Thyroid gland (tissue), 4 donors: Measurements from ENCODE around the gene MTHFR. TPM values are rescaled to one million over a fixed set of nuclear protein-coding genes. Genes with fewer than 3 reads are reported as not detected.

Experiments
- DNase-seq, 2 donors: peaks; one replicate each; pipeline ENCODE4 v3.0.0-alpha.2; 2019
- H3K27ac ChIP-seq, 3 donors: fragments of 200-600 bp; sonication (generic); 1 replicate in 2 of 3; 2 replicates in 1 of 3; pipeline ENCODE4 v1.5.1; 2016 to 2019; ENCODE audit warnings: mild to moderate bottlenecking in 1 of 3, moderate library complexity in 1 of 3
- H3K27me3 ChIP-seq: fragments of 200-600 bp; sonication (generic); one replicate; pipeline ENCODE4 v1.5.1; 2019
- H3K36me3 ChIP-seq, 2 donors: fragments of 200-600 bp; sonication (generic); one replicate each; pipeline ENCODE4 v1.5.1; 2016 to 2019
- H3K4me1 ChIP-seq, 2 donors: fragments of 200-600 bp; sonication (generic); one replicate each; pipeline ENCODE4 v1.5.1; 2017 to 2019
- H3K4me3 ChIP-seq, 3 donors: fragments of 200-600 bp; sonication (generic); replicated peaks in 1 of 3; 1 replicate in 2 of 3; 2 replicates in 1 of 3; pipeline ENCODE4 v1.5.1; 2016; ENCODE audit warnings: mild to moderate bottlenecking in 1 of 3
- H3K9me3 ChIP-seq: fragments of 200-600 bp; sonication (generic); one replicate; pipeline ENCODE4 v1.5.1; 2017
- POLR2A ChIP-seq, 2 donors: fragments of 450-650 bp; IDR thresholded peaks; one replicate each; pipeline ENCODE4 v1.6.1; 2017; ENCODE audit warnings: antibody characterized with exemption in 2 of 2, mild to moderate bottlenecking in 2 of 2, moderate library complexity in 1 of 2
- WGBS, 2 donors: methylation state at CpG; one replicate each; pipeline ENCODE4 v1.1.5; 2017; 5-methylcytosine and 5-hydroxymethylcytosine counted together
- intact Hi-C: fragments of 100-400 bp; cut with DNase I; formaldehyde crosslinking; loops from one replicate; pipeline ENCODE4 v1.15.1; 2023
- total RNA-seq, 4 donors: library from RNA; depleted of rRNA; stranded (reverse); fragments of >200 nt; gene quantifications; one replicate each; pipeline ENCODE4 v1.2.3, GENCODE V29; 2016
- TF ChIP-seq, protein P1 (sequence below), 6 experiments: fragments of 200-600 bp in 3 of 6; fragments of 450-650 bp in 3 of 6; sonication (generic) in 3 of 6; IDR thresholded peaks; one replicate each; pipeline ENCODE4 v1.5.1; 2016 to 2019; ENCODE audit warnings: antibody characterized with exemption in 6 of 6, mild to moderate bottlenecking in 2 of 6, inconsistent platforms in 1 of 6, moderate library complexity in 1 of 6

Gene MTHFR
- total RNA-seq, 4 donors from 2014 or later: 52.8 to 96.9 (median 65.6) TPM

GRCh38 chr1:11836955-11837766 is 31.4 kb upstream of the MTHFR start:
- DNase-seq: no peak

DNA sequence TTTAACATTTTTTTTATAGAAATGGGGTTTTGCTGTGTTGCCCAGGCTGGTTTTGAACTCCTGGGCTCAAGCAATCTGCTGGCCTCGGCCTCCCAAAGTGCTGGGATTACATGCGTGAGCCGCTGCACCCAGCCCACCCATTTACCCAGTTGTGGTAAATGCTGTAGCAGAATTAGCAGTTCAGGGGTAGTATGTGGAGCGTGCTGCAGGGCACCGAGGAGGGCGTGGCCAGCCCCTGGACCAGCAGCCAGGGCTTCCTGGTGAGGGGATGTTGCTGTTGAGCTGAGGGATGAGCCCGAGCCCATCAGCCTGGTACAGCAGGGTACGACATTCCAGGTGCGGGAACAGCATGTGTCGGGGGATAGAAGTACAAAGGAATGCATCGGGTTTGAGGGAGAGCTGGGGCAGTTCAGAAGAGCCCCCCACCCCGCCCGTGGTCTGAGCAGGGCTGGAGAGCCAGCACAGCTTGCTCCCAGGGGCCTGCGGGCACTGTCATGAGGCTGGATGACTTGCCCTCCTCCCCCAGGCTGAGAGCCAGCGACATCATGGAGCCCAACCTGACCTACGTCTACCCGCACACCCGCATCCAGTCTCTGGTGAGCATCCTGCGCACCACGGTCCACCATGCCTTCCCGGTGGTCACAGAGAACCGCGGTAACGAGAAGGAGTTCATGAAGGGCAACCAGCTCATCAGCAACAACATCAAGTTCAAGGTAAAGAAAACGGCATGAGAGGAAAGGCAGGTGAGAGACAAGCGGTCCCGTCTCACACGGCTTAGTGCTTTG is 29.9 kb upstream of the MTHFR start:
- WGBS, 2 donors: 95 to 96% methylated on average over 28 of the region's 28 CpGs
- TF ChIP-seq POLR2A (IDR thresholded peaks at IDR 0.05): no peak
- TF ChIP-seq, protein P1, sequence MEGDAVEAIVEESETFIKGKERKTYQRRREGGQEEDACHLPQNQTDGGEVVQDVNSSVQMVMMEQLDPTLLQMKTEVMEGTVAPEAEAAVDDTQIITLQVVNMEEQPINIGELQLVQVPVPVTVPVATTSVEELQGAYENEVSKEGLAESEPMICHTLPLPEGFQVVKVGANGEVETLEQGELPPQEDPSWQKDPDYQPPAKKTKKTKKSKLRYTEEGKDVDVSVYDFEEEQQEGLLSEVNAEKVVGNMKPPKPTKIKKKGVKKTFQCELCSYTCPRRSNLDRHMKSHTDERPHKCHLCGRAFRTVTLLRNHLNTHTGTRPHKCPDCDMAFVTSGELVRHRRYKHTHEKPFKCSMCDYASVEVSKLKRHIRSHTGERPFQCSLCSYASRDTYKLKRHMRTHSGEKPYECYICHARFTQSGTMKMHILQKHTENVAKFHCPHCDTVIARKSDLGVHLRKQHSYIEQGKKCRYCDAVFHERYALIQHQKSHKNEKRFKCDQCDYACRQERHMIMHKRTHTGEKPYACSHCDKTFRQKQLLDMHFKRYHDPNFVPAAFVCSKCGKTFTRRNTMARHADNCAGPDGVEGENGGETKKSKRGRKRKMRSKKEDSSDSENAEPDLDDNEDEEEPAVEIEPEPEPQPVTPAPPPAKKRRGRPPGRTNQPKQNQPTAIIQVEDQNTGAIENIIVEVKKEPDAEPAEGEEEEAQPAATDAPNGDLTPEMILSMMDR (IDR thresholded peaks at IDR 0.05): no peak
- no peaks in the 10 kb centered on the region for H3K27me3 ChIP-seq
- no peak overlapping the region for H3K27ac ChIP-seq
- DNase-seq: no peak
- intact Hi-C loops: loop anchor here (5.0 kb wide), 1 partner anchor 57 kb away; no protein-coding TSS in a partner anchor
- H3K4me1 ChIP-seq: no peaks in the 10 kb centered on the region
- peaks cover 66 to 81% of the 10 kb centered on the region in 2 donors for H3K36me3 ChIP-seq
- H3K9me3 ChIP-seq: no peaks in the 10 kb centered on the region
- no peak overlapping the region for H3K4me3 ChIP-seq

More at GRCh38 chr1:11836955-11837766, 31.4 kb upstream of the MTHFR start:
- TF ChIP-seq, protein P1 (IDR thresholded peaks at IDR 0.05): no peak
- no peak for TF ChIP-seq POLR2A (IDR thresholded peaks at IDR 0.05)
- H3K4me3 ChIP-seq: no peak overlapping the region
- peaks cover 79 to 88% of the 10 kb centered on the region in 2 donors for H3K36me3 ChIP-seq
- H3K4me1 ChIP-seq: no peaks in the 10 kb centered on the region
- H3K27ac ChIP-seq: no peak overlapping the region
- intact Hi-C loops: loop anchor here (5.0 kb wide), 1 partner anchor 55 kb away; no protein-coding TSS in a partner anchor
- H3K9me3 ChIP-seq: no peaks in the 10 kb centered on the region
- H3K27me3 ChIP-seq: no peaks in the 10 kb centered on the region
- WGBS, 2 donors: 89 to 90% methylated on average over 33 to 35 of the region's 36 CpGs

- Histone ChIP-seq H3K4me1 (no peaks in the 10 kb centered on the region), H3K36me3 (peaks cover 54 to 81% of the 10 kb centered on the region in 2 donors), H3K27me3 (no peaks in the 10 kb centered on the region), H3K4me3 (no peak overlapping the region), H3K9me3 (no peaks in the 10 kb centered on the region), H3K27ac (no peak overlapping the region)
- TF ChIP-seq POLR2A (IDR thresholded peaks at IDR 0.05): no peak
- TF ChIP-seq, protein P1 (IDR thresholded peaks at IDR 0.05): no peak
- intact Hi-C loops: no loop called here
- DNase-seq: no peak
- 95 to 96% methylated on average over 13 of the region's 13 CpGs for WGBS, 2 donors
These were observed 28.1 kb upstream of the MTHFR start for GRCh38 chr1:11833900-11834299.

- H3K36me3 ChIP-seq: peaks cover 58 to 84% of the 10 kb centered on the region in 2 donors
- 96 to 98% methylated on average over 8 of the region's 8 CpGs for WGBS, 2 donors
- no peaks in the 10 kb centered on the region for H3K9me3 ChIP-seq
- no peaks in the 10 kb centered on the region for H3K4me1 ChIP-seq
- H3K4me3 ChIP-seq: no peak overlapping the region
- intact Hi-C loops: no loop called here
- no peak overlapping the region for H3K27ac ChIP-seq
- TF ChIP-seq POLR2A (IDR thresholded peaks at IDR 0.05): no peak
- TF ChIP-seq, protein P1 (IDR thresholded peaks at IDR 0.05): no peak
- no peaks in the 10 kb centered on the region for H3K27me3 ChIP-seq
- DNase-seq: no peak
These were observed 27.7 kb upstream of the MTHFR start for GRCh38 chr1:11833497-11833896.
